Measurements from ENCODE around the gene PFDN1.

The PFDN1 gene

DNA sequence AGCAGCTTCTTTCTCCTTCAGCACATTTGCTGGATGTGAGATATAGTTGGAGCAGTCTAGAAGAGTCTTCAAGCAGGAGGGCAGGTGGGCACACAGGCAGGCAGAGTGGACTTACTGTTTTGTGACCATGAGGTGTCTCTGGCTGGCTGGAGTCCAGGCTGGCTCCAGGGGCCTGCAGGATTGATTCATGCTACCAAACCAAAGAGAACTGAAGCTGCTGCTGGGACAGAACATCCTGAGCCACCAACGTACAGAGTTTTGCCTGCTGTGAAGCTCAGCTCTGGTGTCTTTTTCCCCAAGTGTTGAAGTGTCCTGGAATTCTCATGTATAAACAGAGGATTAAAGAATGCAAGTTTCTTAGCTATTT is 82.2 kb downstream of the PFDN1 start:
- DNase-seq (ENCODE audit: low read depth, low spot score) = no peak
- no peak overlapping the region for H3K27ac ChIP-seq
- H3K4me3 ChIP-seq = no peak overlapping the region
- H3K9ac ChIP-seq (ENCODE audit: insufficient read length) = no peak overlapping the region
- H3K9me3 ChIP-seq (ENCODE audit: low read depth, low read length) = no peaks in the 10 kb centered on the region
- H3K36me3 ChIP-seq (ENCODE audit: insufficient read depth, low read length) = no peaks in the 10 kb centered on the region
- TF ChIP-seq FOXP2 (optimal IDR thresholded peaks at IDR 0.05; ENCODE audit: control extremely low read depth, extremely low read length, insufficient read depth) = no peak
- no peak for TF ChIP-seq POLR2AphosphoS5 (IDR thresholded peaks at IDR 0.05; ENCODE audit: borderline replicate concordance, low read depth, low read length)
- no peak for TF ChIP-seq EZH2 (IDR thresholded peaks at IDR 0.05)

DNA sequence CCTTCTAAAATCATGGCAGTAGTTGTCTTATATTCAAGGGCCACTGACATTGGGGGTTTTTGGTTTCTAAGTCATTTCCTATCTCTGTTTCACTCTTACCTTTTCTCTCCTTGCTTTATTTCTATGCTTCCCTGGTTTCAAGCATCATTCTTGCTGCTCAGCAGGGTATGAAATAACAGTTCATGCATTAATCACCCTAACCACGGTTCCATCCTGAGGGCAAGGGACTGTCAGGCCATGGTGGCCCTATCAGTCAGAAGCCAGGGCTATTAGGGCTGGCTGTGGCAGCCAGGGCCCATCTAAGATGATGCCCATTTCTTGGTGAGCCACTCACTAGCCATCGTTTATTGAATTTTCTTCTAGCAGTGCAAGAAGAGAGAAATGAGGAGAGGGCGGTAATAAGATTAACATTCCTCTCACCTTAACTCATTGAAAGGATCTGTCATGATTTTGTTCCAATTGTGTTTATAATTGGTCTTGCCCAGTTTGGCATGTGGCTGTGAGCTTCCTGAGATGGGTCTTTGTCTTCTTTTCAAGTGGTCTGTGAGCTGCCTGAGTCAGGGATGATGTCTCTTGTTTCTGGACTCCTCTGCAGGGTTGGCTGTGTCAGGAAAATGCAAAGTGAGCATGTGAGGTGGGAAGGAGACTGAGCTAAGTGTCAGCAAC is 82.7 kb downstream of the PFDN1 start:
- Histone ChIP-seq H3K36me3 (ENCODE audit: insufficient read depth, low read length) (no peaks in the 10 kb centered on the region), H3K9me3 (ENCODE audit: low read depth, low read length) (no peaks in the 10 kb centered on the region), H3K27ac (no peak overlapping the region), H3K9ac (ENCODE audit: insufficient read length) (no peak overlapping the region), H3K4me3 (no peak overlapping the region)
- no peak for DNase-seq (ENCODE audit: low read depth, low spot score)
- no peak for TF ChIP-seq POLR2AphosphoS5 (IDR thresholded peaks at IDR 0.05; ENCODE audit: borderline replicate concordance, low read depth, low read length)
- TF ChIP-seq EZH2 (IDR thresholded peaks at IDR 0.05) = no peak
- no peak for TF ChIP-seq FOXP2 (optimal IDR thresholded peaks at IDR 0.05; ENCODE audit: control extremely low read depth, extremely low read length, insufficient read depth)

DNA sequence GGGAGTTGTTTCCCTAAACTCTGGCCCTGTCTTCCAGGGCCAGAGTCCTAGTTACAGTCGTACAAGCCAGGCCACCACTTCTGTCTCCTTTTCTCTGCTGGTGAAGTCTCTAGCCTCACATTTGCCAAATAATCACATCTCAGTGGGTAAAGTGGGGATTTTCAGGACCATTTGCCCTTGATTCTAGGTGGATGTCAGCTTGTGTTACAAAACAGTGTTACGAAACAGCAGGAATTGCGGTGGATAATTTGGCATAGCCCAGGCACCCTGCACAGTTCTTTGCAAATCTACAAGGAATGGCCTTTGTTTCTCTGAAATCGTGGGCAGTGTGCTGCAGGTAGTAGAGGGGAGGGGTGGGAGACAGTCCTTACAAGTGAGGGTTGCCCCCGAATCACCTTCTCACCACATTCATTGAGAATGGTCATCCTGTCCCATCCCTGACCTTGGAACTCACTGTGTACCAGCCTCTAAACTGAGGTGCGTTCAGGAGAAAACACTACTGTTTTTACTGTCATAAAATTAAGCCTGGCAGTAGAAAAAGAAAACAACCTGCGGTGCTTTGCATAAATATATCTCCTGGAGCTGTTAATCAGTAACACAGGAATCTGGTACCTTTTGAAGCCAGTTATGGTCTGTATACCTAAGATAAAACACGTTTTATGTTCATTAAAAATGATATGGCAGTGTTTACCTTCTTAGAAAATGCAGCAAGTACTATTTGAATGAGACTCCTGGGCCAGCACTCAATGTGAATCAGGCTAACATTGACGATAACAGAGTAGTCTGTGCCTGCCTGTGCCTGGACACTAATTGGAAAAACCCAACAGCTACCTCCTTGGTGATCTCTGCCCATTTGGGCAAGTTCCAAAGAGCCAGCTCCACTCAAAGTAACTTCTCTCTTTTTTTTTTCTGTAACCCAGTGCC is 83.6 kb downstream of the PFDN1 start:
- Histone ChIP-seq H3K4me3 (no peak overlapping the region), H3K27ac (no peak overlapping the region)

DNA sequence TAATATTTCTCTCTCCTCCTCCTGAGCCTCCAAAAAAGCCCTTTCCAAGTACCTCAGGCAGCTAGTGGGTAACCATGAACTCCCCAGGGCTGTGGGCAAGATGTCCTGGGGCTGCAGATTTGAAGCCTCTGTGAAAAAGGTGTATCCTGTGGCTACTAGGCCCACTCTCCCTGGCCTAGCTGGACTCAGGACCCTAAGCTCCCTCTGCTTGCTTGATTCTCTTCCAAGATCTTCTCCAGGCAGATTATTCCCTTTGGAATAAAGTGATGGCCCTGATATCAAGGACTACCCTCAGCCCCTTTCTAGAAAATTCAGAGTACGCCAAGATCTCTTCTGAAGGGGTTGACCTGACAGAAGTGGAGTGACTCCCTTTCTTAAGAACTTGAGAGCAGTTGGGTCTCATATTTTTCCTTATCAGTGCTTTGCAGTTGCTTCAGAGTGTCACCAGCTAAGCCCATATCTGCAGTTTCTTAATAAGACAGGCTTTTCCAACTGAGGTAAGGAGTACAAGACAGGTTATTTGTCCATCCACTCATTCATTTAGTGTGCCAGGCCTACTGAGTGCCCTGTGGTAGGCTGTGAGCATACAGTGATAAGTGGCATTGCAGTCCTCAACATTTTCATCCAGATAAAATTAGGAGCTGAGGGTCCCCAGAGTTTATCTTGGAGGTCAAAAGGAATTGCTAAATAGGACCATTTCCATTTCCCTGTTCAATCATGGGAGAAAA is 85.4 kb downstream of the PFDN1 start:
- H3K36me3 ChIP-seq (ENCODE audit: insufficient read depth, low read length) = no peaks in the 10 kb centered on the region

More for the DNA sequence above, 83.6 kb downstream of the PFDN1 start:
- Histone ChIP-seq H3K9ac (ENCODE audit: insufficient read length) (no peak overlapping the region), H3K9me3 (ENCODE audit: low read depth, low read length) (no peaks in the 10 kb centered on the region), H3K36me3 (ENCODE audit: insufficient read depth, low read length) (no peaks in the 10 kb centered on the region)
- DNase-seq (ENCODE audit: low read depth, low spot score) = no peak
- TF ChIP-seq EZH2 (IDR thresholded peaks at IDR 0.05) (no peak), FOXP2 (optimal IDR thresholded peaks at IDR 0.05; ENCODE audit: control extremely low read depth, extremely low read length, insufficient read depth) (no peak), POLR2AphosphoS5 (IDR thresholded peaks at IDR 0.05; ENCODE audit: borderline replicate concordance, low read depth, low read length) (no peak)

DNA sequence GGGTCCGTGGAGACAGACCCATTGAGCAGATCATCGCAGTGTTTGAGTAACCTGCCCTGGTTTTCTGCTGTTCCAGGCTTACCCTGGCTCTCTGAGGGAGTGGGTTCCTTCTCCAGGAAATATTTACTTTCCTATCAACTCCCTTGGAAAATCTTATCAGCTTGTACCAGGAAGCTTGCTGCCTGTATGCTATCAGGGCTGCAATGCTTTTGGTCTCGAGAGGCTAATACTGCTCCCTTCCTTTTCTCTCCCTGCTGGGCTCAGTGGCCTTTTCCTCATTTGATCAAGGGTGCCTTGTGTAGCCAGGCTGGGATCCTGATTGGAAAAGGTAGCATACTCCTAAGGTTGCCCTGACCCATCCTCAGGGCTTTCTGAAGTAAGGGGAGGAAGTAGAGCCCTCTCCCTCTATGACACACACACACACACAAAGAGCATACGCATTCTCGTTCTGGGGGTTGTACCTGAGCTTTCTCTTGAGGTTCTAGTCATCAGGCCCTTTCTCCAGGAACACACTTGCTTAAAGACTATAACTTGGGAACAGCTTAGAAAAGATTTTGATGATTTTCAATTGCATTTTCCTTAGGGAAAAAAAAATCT is 86.3 kb downstream of the PFDN1 start:
- TF ChIP-seq EZH2 (IDR thresholded peaks at IDR 0.05) (no peak), FOXP2 (optimal IDR thresholded peaks at IDR 0.05; ENCODE audit: control extremely low read depth, extremely low read length, insufficient read depth) (no peak), POLR2AphosphoS5 (IDR thresholded peaks at IDR 0.05; ENCODE audit: borderline replicate concordance, low read depth, low read length) (no peak)
- no peak overlapping the region for H3K27ac ChIP-seq
- DNase-seq (ENCODE audit: low read depth, low spot score) = no peak
- no peaks in the 10 kb centered on the region for H3K36me3 ChIP-seq (ENCODE audit: insufficient read depth, low read length)
- H3K4me3 ChIP-seq = no peak overlapping the region
- H3K9me3 ChIP-seq (ENCODE audit: low read depth, low read length) = no peaks in the 10 kb centered on the region
- H3K9ac ChIP-seq (ENCODE audit: insufficient read length) = no peak overlapping the region

More for the DNA sequence above, 85.4 kb downstream of the PFDN1 start:
- Histone ChIP-seq H3K4me3 (no peak overlapping the region), H3K9me3 (ENCODE audit: low read depth, low read length) (no peaks in the 10 kb centered on the region), H3K27ac (no peak overlapping the region), H3K9ac (ENCODE audit: insufficient read length) (no peak overlapping the region)
- no peak for DNase-seq (ENCODE audit: low read depth, low spot score)
- TF ChIP-seq EZH2 (IDR thresholded peaks at IDR 0.05) (no peak), POLR2AphosphoS5 (IDR thresholded peaks at IDR 0.05; ENCODE audit: borderline replicate concordance, low read depth, low read length) (no peak)

DNA sequence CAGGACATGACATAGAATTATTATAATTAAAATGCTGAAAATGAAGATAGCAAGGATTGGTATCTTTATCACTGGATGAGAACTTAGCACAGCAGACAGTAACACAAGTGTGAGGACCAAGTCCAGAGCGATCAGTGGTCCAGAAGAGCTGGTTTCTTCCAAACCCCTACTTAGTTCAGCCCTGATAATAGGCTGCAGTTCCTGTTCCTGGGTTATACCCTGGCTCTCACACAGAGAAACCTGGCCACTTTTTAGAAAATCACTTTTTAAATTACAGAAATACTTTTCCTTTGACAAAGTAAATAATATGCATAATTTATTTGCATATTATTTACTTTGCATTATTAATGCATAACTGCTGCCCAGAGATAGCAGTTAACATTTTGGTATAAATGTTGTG is 87.6 kb downstream of the PFDN1 start:
- Histone ChIP-seq H3K27ac (no peak overlapping the region), H3K9me3 (ENCODE audit: low read depth, low read length) (no peaks in the 10 kb centered on the region), H3K9ac (ENCODE audit: insufficient read length) (no peak overlapping the region), H3K4me3 (no peak overlapping the region), H3K36me3 (ENCODE audit: insufficient read depth, low read length) (no peaks in the 10 kb centered on the region)
- no peak for DNase-seq (ENCODE audit: low read depth, low spot score)
- no peak for TF ChIP-seq FOXP2 (optimal IDR thresholded peaks at IDR 0.05; ENCODE audit: control extremely low read depth, extremely low read length, insufficient read depth)
- no peak for TF ChIP-seq EZH2 (IDR thresholded peaks at IDR 0.05)

DNA sequence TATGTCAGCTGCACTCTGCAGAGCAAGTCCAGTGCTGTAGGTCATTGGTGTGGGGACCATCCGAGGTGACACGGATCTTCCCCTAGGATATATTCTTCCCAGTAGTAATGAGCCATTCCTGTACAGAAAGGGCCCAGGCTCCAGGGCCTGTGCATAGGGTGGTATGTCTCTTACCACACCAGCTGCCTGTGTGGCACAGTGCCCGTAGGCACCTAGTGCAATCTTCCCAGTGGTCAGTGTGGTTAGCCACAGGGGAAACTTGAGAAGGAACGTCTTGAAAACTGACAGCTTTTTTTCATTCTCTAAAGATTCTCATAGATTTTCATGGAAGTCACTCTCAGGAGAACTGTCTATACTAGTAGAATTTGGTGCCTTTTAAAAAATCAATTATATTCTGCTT is 88.1 kb downstream of the PFDN1 start:
- DNase-seq (ENCODE audit: low read depth, low spot score) = no peak
- no peak for TF ChIP-seq FOXP2 (optimal IDR thresholded peaks at IDR 0.05; ENCODE audit: control extremely low read depth, extremely low read length, insufficient read depth)
- TF ChIP-seq EZH2 (IDR thresholded peaks at IDR 0.05) = no peak
- no peak for TF ChIP-seq POLR2AphosphoS5 (IDR thresholded peaks at IDR 0.05; ENCODE audit: borderline replicate concordance, low read depth, low read length)
- H3K4me3 ChIP-seq = no peak overlapping the region
- no peak overlapping the region for H3K27ac ChIP-seq
- no peaks in the 10 kb centered on the region for H3K36me3 ChIP-seq (ENCODE audit: insufficient read depth, low read length)
- no peaks in the 10 kb centered on the region for H3K9me3 ChIP-seq (ENCODE audit: low read depth, low read length)
- H3K9ac ChIP-seq (ENCODE audit: insufficient read length) = no peak overlapping the region
